NT2/D1 (cell line): ENCODE measurements around the gene CD163.

Experiments used
- SUZ12 ChIP-seq: IDR thresholded peaks from 2 replicates; pipeline ENCODE4 v1.6.1; 2011; ENCODE audit not compliant: insufficient read length, insufficient read depth; ENCODE audit errors: extremely low read depth
- YY1 ChIP-seq: IDR thresholded peaks from 2 replicates; pipeline ENCODE4 v1.6.1; 2011; ENCODE audit not compliant: insufficient read length, insufficient read depth
- ZNF274 ChIP-seq: IDR thresholded peaks from 2 replicates; pipeline ENCODE4 v1.6.1; 2011; ENCODE audit warnings: mild to moderate bottlenecking, low read depth, low read length

GRCh38 chr12:7444076-7444475 lies 59.5 kb downstream of the CD163 start, which contains the start of gene CD163L1:
- no peak for TF ChIP-seq ZNF274
- no peak for TF ChIP-seq YY1
- no peak for TF ChIP-seq SUZ12
